ENCODE measurements around the gene HIGD1A.

HIGD1A gene

DNA sequence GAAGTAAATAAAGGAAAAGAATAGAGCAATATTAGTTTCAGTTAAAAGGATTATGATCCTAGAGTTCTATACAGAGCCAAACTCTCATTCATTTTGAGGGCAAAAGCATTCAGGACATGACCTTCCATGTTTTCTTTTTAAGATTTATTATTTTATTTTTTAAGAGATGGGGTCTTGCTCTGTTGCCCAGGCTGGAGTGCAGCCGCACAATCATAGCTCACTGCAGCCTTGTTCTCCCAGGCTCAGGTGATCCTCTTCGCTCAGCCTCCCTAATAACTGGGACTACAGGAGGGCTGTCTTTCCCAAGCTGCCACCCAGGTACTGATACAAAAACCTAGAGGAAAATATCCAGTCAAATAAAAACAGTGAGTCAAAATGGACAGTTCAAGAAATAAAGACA, 17.7 kb downstream of the HIGD1A start:
- no peaks in the 10 kb centered on the region for H3K9me3 ChIP-seq (ENCODE audit: low read length)
- H3K4me2 ChIP-seq (ENCODE audit: low read length), result no peak overlapping the region
- H3K9me2 ChIP-seq (ENCODE audit: low read depth, low read length), result no peaks in the 10 kb centered on the region
- H3F3A ChIP-seq (ENCODE audit: insufficient read depth, low read length), result peaks cover 2% of the 10 kb centered on the region; the same call in 1 of the 2 replicates
- H3K9ac ChIP-seq (ENCODE audit: low read length), result no peak overlapping the region
- no peaks in the 10 kb centered on the region for H3K27me3 ChIP-seq (ENCODE audit: insufficient read depth, low read length)
- H4K20me1 ChIP-seq (ENCODE audit: insufficient read depth, low read length), result no peaks in the 10 kb centered on the region
- peaks cover 14% of the 10 kb centered on the region; the same call in 1 of the 2 replicates for H3K79me2 ChIP-seq (ENCODE audit: insufficient read depth, low read length)
- H2AFZ ChIP-seq (ENCODE audit: low read length), result no peak overlapping the region
- H3K4me1 ChIP-seq (ENCODE audit: insufficient read depth, low read length, severe bottlenecking), result no peaks in the 10 kb centered on the region
- peaks cover 58% of the 10 kb centered on the region for H3K36me3 ChIP-seq (ENCODE audit: insufficient read depth, low read length)
- TF ChIP-seq, protein P1, sequence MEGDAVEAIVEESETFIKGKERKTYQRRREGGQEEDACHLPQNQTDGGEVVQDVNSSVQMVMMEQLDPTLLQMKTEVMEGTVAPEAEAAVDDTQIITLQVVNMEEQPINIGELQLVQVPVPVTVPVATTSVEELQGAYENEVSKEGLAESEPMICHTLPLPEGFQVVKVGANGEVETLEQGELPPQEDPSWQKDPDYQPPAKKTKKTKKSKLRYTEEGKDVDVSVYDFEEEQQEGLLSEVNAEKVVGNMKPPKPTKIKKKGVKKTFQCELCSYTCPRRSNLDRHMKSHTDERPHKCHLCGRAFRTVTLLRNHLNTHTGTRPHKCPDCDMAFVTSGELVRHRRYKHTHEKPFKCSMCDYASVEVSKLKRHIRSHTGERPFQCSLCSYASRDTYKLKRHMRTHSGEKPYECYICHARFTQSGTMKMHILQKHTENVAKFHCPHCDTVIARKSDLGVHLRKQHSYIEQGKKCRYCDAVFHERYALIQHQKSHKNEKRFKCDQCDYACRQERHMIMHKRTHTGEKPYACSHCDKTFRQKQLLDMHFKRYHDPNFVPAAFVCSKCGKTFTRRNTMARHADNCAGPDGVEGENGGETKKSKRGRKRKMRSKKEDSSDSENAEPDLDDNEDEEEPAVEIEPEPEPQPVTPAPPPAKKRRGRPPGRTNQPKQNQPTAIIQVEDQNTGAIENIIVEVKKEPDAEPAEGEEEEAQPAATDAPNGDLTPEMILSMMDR (IDR thresholded peaks at IDR 0.05; ENCODE audit: low read length), result no peak
- TF ChIP-seq EZH2 (IDR thresholded peaks at IDR 0.05; ENCODE audit: borderline replicate concordance, low read length), result no peak
- no peak overlapping the region for H3K4me3 ChIP-seq (ENCODE audit: low read depth, low read length, poor library complexity, severe bottlenecking)
- no peak overlapping the region for H3K27ac ChIP-seq (ENCODE audit: low read depth, low read length, poor library complexity, severe bottlenecking)

DNA sequence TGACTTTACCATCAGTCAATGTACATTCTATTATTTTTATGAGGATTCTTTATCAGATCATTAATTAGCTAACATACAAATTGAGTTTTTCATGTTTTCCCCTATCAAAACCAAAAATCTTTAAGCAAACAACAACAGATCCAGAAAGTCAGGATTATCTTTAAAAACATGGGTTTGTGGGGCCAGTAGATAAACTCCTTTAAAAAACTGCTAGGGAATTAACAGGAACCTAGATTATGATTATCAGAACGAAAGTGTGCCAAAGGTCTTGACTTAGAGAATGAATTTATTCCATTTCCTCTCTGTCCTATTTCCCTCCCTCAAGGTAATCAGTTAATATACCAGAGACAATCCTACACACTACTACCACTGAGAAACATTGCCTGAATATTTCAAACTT, 18.1 kb downstream of the HIGD1A start:
- Histone ChIP-seq H3F3A (ENCODE audit: insufficient read depth, low read length) (peaks cover 2% of the 10 kb centered on the region; the same call in 1 of the 2 replicates), H3K4me2 (ENCODE audit: low read length) (no peak overlapping the region), H3K4me3 (ENCODE audit: low read depth, low read length, poor library complexity, severe bottlenecking) (no peak overlapping the region), H2AFZ (ENCODE audit: low read length) (no peak overlapping the region), H3K36me3 (ENCODE audit: insufficient read depth, low read length) (peaks cover 54% of the 10 kb centered on the region), H4K20me1 (ENCODE audit: insufficient read depth, low read length) (no peaks in the 10 kb centered on the region), H3K79me2 (ENCODE audit: insufficient read depth, low read length) (peaks cover 10% of the 10 kb centered on the region; the same call in 1 of the 2 replicates), H3K9me2 (ENCODE audit: low read depth, low read length) (no peaks in the 10 kb centered on the region), H3K9ac (ENCODE audit: low read length) (no peak overlapping the region), H3K4me1 (ENCODE audit: insufficient read depth, low read length, severe bottlenecking) (no peaks in the 10 kb centered on the region), H3K9me3 (ENCODE audit: low read length) (no peaks in the 10 kb centered on the region), H3K27ac (ENCODE audit: low read depth, low read length, poor library complexity, severe bottlenecking) (no peak overlapping the region), H3K27me3 (ENCODE audit: insufficient read depth, low read length) (no peaks in the 10 kb centered on the region)
- TF ChIP-seq, protein P1 (IDR thresholded peaks at IDR 0.05; ENCODE audit: low read length), result no peak

DNA sequence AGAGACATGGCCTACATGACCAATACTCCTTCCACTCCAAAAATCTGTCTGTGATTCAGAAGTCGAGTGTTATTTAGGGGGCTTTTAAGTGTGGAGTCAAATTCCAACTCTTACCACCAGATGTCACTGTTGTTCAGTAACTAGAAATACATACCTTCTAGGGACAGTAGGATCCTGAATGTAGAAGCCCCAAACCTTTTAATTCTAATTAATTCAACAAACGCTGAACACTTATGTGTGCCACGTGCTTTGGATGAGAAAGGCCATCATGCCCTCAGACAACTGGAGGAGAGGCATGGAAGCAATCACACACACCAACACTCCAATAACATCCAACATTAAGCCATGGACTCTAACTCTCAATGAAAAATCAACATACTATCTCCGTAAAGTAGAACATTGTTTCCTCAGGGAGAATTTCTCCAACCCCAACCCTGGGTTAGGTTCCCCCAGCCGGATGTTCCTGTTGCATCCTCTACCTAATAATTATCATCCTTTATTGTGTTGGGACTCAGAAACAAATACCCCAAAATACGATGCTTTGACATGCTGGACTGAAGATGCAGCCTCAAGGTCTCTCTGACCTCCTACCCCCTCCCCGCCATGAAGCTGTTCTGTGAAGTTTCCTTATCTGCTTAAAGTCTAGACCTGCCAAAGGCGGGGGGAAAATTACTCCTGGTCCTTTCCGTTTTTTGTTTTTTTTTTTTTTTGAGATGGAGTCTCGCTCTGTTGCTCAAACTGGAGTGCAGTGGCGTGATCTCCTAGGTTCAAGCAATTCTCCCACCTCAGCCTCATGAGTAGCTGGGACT, 23.2 kb downstream of the HIGD1A start:
- H3K4me2 ChIP-seq (ENCODE audit: low read length), result no peak overlapping the region
- no peak overlapping the region for H2AFZ ChIP-seq (ENCODE audit: low read length)
- no peaks in the 10 kb centered on the region for H3K79me2 ChIP-seq (ENCODE audit: insufficient read depth, low read length)
- H3K9me3 ChIP-seq (ENCODE audit: low read length), result no peaks in the 10 kb centered on the region
- no peaks in the 10 kb centered on the region for H3K4me1 ChIP-seq (ENCODE audit: insufficient read depth, low read length, severe bottlenecking)
- TF ChIP-seq EZH2 (IDR thresholded peaks at IDR 0.05; ENCODE audit: borderline replicate concordance, low read length), result no peak
- TF ChIP-seq, protein P1 (IDR thresholded peaks at IDR 0.05; ENCODE audit: low read length), result peak; percentile 73
- H3K27me3 ChIP-seq (ENCODE audit: insufficient read depth, low read length), result no peaks in the 10 kb centered on the region
- peaks cover 42% of the 10 kb centered on the region for H3K36me3 ChIP-seq (ENCODE audit: insufficient read depth, low read length)
- H3K27ac ChIP-seq (ENCODE audit: low read depth, low read length, poor library complexity, severe bottlenecking), result no peak overlapping the region
- H3K9me2 ChIP-seq (ENCODE audit: low read depth, low read length), result no peaks in the 10 kb centered on the region
- H4K20me1 ChIP-seq (ENCODE audit: insufficient read depth, low read length), result no peaks in the 10 kb centered on the region
- no peaks in the 10 kb centered on the region; the same call in 1 of the 2 replicates for H3F3A ChIP-seq (ENCODE audit: insufficient read depth, low read length)
- no peak overlapping the region for H3K9ac ChIP-seq (ENCODE audit: low read length)
- no peak overlapping the region for H3K4me3 ChIP-seq (ENCODE audit: low read depth, low read length, poor library complexity, severe bottlenecking)

All from OCI-LY1 (cell line).